Measurements from ENCODE around the gene TRIM63.

TRIM63 gene

GRCh38 chr1:26084844-26085243 lies 17.4 kb upstream of the TRIM63 start:
- Histone ChIP-seq H3K9ac (ENCODE audit: low read length in 2 of 2) (no peak overlapping the region), H3K27me3 (ENCODE audit: control insufficient read depth in 1 of 2, insufficient read depth in 2 of 2, low read length in 2 of 2) (peaks cover 3 to 6% of the 10 kb centered on the region in 2 donors), H3K4me3 (ENCODE audit: low read length in 2 of 2) (no peak overlapping the region), H3K36me3 (ENCODE audit: control insufficient read depth in 2 of 2, insufficient read depth in 2 of 2, low read length in 2 of 2) (no peaks in the 10 kb centered on the region), H3K4me1 (ENCODE audit: control insufficient read depth, insufficient read depth, low read length) (no peaks in the 10 kb centered on the region), H3K27ac (ENCODE audit: low read length) (no peak overlapping the region), H3K9me3 (ENCODE audit: control insufficient read depth in 2 of 2, low read length in 2 of 2) (no peaks in the 10 kb centered on the region)

GRCh38 chr1:26084091-26084561 lies 16.7 kb upstream of the TRIM63 start:
- Histone ChIP-seq H3K27ac (ENCODE audit: low read length) (no peak overlapping the region), H3K9me3 (ENCODE audit: control insufficient read depth in 2 of 2, low read length in 2 of 2) (no peaks in the 10 kb centered on the region), H3K4me1 (ENCODE audit: control insufficient read depth, insufficient read depth, low read length) (no peaks in the 10 kb centered on the region), H3K4me3 (ENCODE audit: low read length in 2 of 2) (no peak overlapping the region), H3K27me3 (ENCODE audit: control insufficient read depth in 1 of 2, insufficient read depth in 2 of 2, low read length in 2 of 2) (peaks cover 3 to 6% of the 10 kb centered on the region in 2 donors), H3K9ac (ENCODE audit: low read length in 2 of 2) (no peak overlapping the region), H3K36me3 (ENCODE audit: control insufficient read depth in 2 of 2, insufficient read depth in 2 of 2, low read length in 2 of 2) (no peaks in the 10 kb centered on the region)

- Histone ChIP-seq H3K9me3 (ENCODE audit: control insufficient read depth in 2 of 2, low read length in 2 of 2) (no peaks in the 10 kb centered on the region), H3K27me3 (ENCODE audit: control insufficient read depth in 1 of 2, insufficient read depth in 2 of 2, low read length in 2 of 2) (peaks cover 3 to 9% of the 10 kb centered on the region in 2 donors), H3K9ac (ENCODE audit: low read length in 2 of 2) (no peak overlapping the region), H3K36me3 (ENCODE audit: control insufficient read depth in 2 of 2, insufficient read depth in 2 of 2, low read length in 2 of 2) (no peaks in the 10 kb centered on the region), H3K4me3 (ENCODE audit: low read length in 2 of 2) (no peak overlapping the region), H3K4me1 (ENCODE audit: control insufficient read depth, insufficient read depth, low read length) (no peaks in the 10 kb centered on the region), H3K27ac (ENCODE audit: low read length) (no peak overlapping the region)
These were observed 15.8 kb upstream of the TRIM63 start for GRCh38 chr1:26083208-26083607.

GRCh38 chr1:26082020-26082350 lies 14.6 kb upstream of the TRIM63 start:
- Histone ChIP-seq H3K36me3 (ENCODE audit: control insufficient read depth in 2 of 2, insufficient read depth in 2 of 2, low read length in 2 of 2) (no peaks in the 10 kb centered on the region), H3K4me1 (ENCODE audit: control insufficient read depth, insufficient read depth, low read length) (no peaks in the 10 kb centered on the region), H3K9ac (ENCODE audit: low read length in 2 of 2) (no peak overlapping the region), H3K27me3 (ENCODE audit: control insufficient read depth in 1 of 2, insufficient read depth in 2 of 2, low read length in 2 of 2) (peaks cover 3 to 9% of the 10 kb centered on the region in 2 donors), H3K27ac (ENCODE audit: low read length) (no peak overlapping the region), H3K9me3 (ENCODE audit: control insufficient read depth in 2 of 2, low read length in 2 of 2) (no peaks in the 10 kb centered on the region), H3K4me3 (ENCODE audit: low read length in 2 of 2) (no peak overlapping the region)

- no peak overlapping the region for H3K4me3 ChIP-seq (ENCODE audit: low read length in 2 of 2)
- H3K36me3 ChIP-seq (ENCODE audit: control insufficient read depth in 2 of 2, insufficient read depth in 2 of 2, low read length in 2 of 2), result no peaks in the 10 kb centered on the region
- no peak overlapping the region for H3K27ac ChIP-seq (ENCODE audit: low read length)
- H3K9ac ChIP-seq (ENCODE audit: low read length in 2 of 2), result no peak overlapping the region
- H3K9me3 ChIP-seq (ENCODE audit: control insufficient read depth in 2 of 2, low read length in 2 of 2), result no peaks in the 10 kb centered on the region
- peaks cover 4 to 10% of the 10 kb centered on the region in 2 donors for H3K27me3 ChIP-seq (ENCODE audit: control insufficient read depth in 1 of 2, insufficient read depth in 2 of 2, low read length in 2 of 2)
- H3K4me1 ChIP-seq (ENCODE audit: control insufficient read depth, insufficient read depth, low read length), result no peaks in the 10 kb centered on the region
These were observed 14.0 kb upstream of the TRIM63 start for GRCh38 chr1:26081267-26082019.

- H3K27me3 ChIP-seq (ENCODE audit: control insufficient read depth in 1 of 2, insufficient read depth in 2 of 2, low read length in 2 of 2), result peaks cover 13 to 17% of the 10 kb centered on the region in 2 donors
- no peaks in the 10 kb centered on the region for H3K36me3 ChIP-seq (ENCODE audit: control insufficient read depth in 2 of 2, insufficient read depth in 2 of 2, low read length in 2 of 2)
- no peaks in the 10 kb centered on the region for H3K4me1 ChIP-seq (ENCODE audit: control insufficient read depth, insufficient read depth, low read length)
- H3K4me3 ChIP-seq (ENCODE audit: low read length in 2 of 2), result no peak overlapping the region
- no peak overlapping the region for H3K9ac ChIP-seq (ENCODE audit: low read length in 2 of 2)
- no peak overlapping the region for H3K27ac ChIP-seq (ENCODE audit: low read length)
- no peaks in the 10 kb centered on the region for H3K9me3 ChIP-seq (ENCODE audit: control insufficient read depth in 2 of 2, low read length in 2 of 2)
These were observed 12.8 kb upstream of the TRIM63 start for GRCh38 chr1:26079960-26080814.

- Histone ChIP-seq H3K4me1 (ENCODE audit: control insufficient read depth, insufficient read depth, low read length) (no peaks in the 10 kb centered on the region), H3K9me3 (ENCODE audit: control insufficient read depth in 2 of 2, low read length in 2 of 2) (no peaks in the 10 kb centered on the region), H3K27me3 (ENCODE audit: control insufficient read depth in 1 of 2, insufficient read depth in 2 of 2, low read length in 2 of 2) (peaks cover 13 to 14% of the 10 kb centered on the region in 2 donors), H3K27ac (ENCODE audit: low read length) (no peak overlapping the region), H3K4me3 (ENCODE audit: low read length in 2 of 2) (no peak overlapping the region), H3K9ac (ENCODE audit: low read length in 2 of 2) (no peak overlapping the region), H3K36me3 (ENCODE audit: control insufficient read depth in 2 of 2, insufficient read depth in 2 of 2, low read length in 2 of 2) (no peaks in the 10 kb centered on the region)
These were observed 11.7 kb upstream of the TRIM63 start for GRCh38 chr1:26079178-26079563.

- H3K36me3 ChIP-seq (ENCODE audit: control insufficient read depth in 2 of 2, insufficient read depth in 2 of 2, low read length in 2 of 2), result no peaks in the 10 kb centered on the region
- no peak overlapping the region for H3K27ac ChIP-seq (ENCODE audit: low read length)
- H3K4me3 ChIP-seq (ENCODE audit: low read length in 2 of 2), result no peak overlapping the region
- no peaks in the 10 kb centered on the region for H3K4me1 ChIP-seq (ENCODE audit: control insufficient read depth, insufficient read depth, low read length)
- no peak overlapping the region for H3K9ac ChIP-seq (ENCODE audit: low read length in 2 of 2)
- peaks cover 11 to 13% of the 10 kb centered on the region in 2 donors for H3K27me3 ChIP-seq (ENCODE audit: control insufficient read depth in 1 of 2, insufficient read depth in 2 of 2, low read length in 2 of 2)
- H3K9me3 ChIP-seq (ENCODE audit: control insufficient read depth in 2 of 2, low read length in 2 of 2), result no peaks in the 10 kb centered on the region
These were observed 11.1 kb upstream of the TRIM63 start for GRCh38 chr1:26078286-26079177.

GRCh38 chr1:26077524-26077923 lies 10.1 kb upstream of the TRIM63 start:
- H3K4me3 ChIP-seq (ENCODE audit: low read length in 2 of 2), result no peak overlapping the region
- H3K36me3 ChIP-seq (ENCODE audit: control insufficient read depth in 2 of 2, insufficient read depth in 2 of 2, low read length in 2 of 2), result no peaks in the 10 kb centered on the region
- peaks cover 10 to 13% of the 10 kb centered on the region in 2 donors for H3K27me3 ChIP-seq (ENCODE audit: control insufficient read depth in 1 of 2, insufficient read depth in 2 of 2, low read length in 2 of 2)
- no peaks in the 10 kb centered on the region for H3K4me1 ChIP-seq (ENCODE audit: control insufficient read depth, insufficient read depth, low read length)
- H3K27ac ChIP-seq (ENCODE audit: low read length), result no peak overlapping the region
- H3K9ac ChIP-seq (ENCODE audit: low read length in 2 of 2), result no peak overlapping the region
- no peaks in the 10 kb centered on the region for H3K9me3 ChIP-seq (ENCODE audit: control insufficient read depth in 2 of 2, low read length in 2 of 2)

GRCh38 chr1:26075421-26076144 lies 8.2 kb upstream of the TRIM63 start:
- Histone ChIP-seq H3K36me3 (ENCODE audit: control insufficient read depth in 2 of 2, insufficient read depth in 2 of 2, low read length in 2 of 2) (no peaks in the 10 kb centered on the region), H3K27ac (ENCODE audit: low read length) (no peak overlapping the region), H3K9ac (ENCODE audit: low read length in 2 of 2) (no peak overlapping the region), H3K9me3 (ENCODE audit: control insufficient read depth in 2 of 2, low read length in 2 of 2) (no peaks in the 10 kb centered on the region), H3K4me1 (ENCODE audit: control insufficient read depth, insufficient read depth, low read length) (no peaks in the 10 kb centered on the region), H3K27me3 (ENCODE audit: control insufficient read depth in 1 of 2, insufficient read depth in 2 of 2, low read length in 2 of 2) (peaks cover 10 to 19% of the 10 kb centered on the region in 2 donors), H3K4me3 (ENCODE audit: low read length in 2 of 2) (no peak overlapping the region)

Data from stomach smooth muscle (tissue), 2 donors.